BLaER1 treated with 17β-estradiol and CSF1 and Interleukin-3, amounts not matched to agents 10 nM and 100 nM (cell line): ENCODE results near the gene ZDHHC8.
A peak's percentile ranks its signal among the peaks of the same experiment; 100 is the strongest.

Experiments
- H3K27ac ChIP-seq, 11 experiments: shearing (Covaris generic); formaldehyde crosslinking; 2 replicates each; pipeline ENCODE4 v1.8.1; 2022
- H3K27me3 ChIP-seq, 11 experiments: shearing (Covaris generic); formaldehyde crosslinking; 2 replicates each; pipeline ENCODE4 v1.8.1; 2022
- H3K36me3 ChIP-seq, 11 experiments: shearing (Covaris generic); formaldehyde crosslinking; 2 replicates each; pipeline ENCODE4 v1.8.1; 2022
- H3K4me1 ChIP-seq, 10 experiments: shearing (Covaris generic); formaldehyde crosslinking; 2 replicates each; pipeline ENCODE4 v1.8.1; 2022
- H3K4me2 ChIP-seq, 11 experiments: shearing (Covaris generic); formaldehyde crosslinking; 2 replicates each; pipeline ENCODE4 v1.8.1; 2022
- H3K4me3 ChIP-seq, 10 experiments: shearing (Covaris generic); formaldehyde crosslinking; 2 replicates each; pipeline ENCODE4 v1.8.1; 2022
- H3K9ac ChIP-seq, 11 experiments: shearing (Covaris generic); formaldehyde crosslinking; 2 replicates each; pipeline ENCODE4 v1.8.1; 2022
- H3K9me3 ChIP-seq, 11 experiments: shearing (Covaris generic); formaldehyde crosslinking; replicated peaks in 1 of 11; 2 replicates each; pipeline ENCODE4 v1.8.1; 2022
- H4K20me1 ChIP-seq, 11 experiments: shearing (Covaris generic); formaldehyde crosslinking; 2 replicates each; pipeline ENCODE4 v1.8.1; 2022
- Cebpa-rat ChIP-seq, 11 experiments: shearing (Covaris generic); IDR thresholded peaks; 2 replicates each; pipeline ENCODE4 v1.8.1; 2022

The ZDHHC8 gene

DNA sequence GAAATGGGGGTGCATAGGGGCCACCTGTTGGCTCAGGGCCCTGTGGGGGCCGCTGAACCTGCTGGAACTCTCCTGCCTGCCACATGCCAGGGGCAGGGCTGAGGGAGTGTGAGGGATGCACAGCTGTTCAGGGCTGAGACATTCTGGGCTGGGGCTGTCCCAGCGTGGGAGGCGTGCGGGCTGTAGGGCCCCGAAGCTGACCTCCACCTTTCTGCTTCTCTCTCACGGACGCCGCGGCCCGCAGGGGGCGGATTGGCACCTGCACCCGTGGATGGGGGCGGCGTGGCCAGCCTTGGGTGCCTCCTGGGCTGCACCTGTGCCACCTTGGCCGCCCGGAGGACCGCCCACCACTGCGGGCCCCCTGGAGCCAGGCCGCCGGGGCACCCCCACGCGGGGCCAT is 15.2 kb downstream of the ZDHHC8 start:
- peak overlapping the region in 6 of 10 experiments; percentile 1 to 40 (median 22); a peak in 6 of 20 replicates for H3K4me3 ChIP-seq
- no peaks in the 10 kb centered on the region for H3K9me3 ChIP-seq
- H3K4me2 ChIP-seq = peak overlapping the region; percentile 85 to 98 (median 91)
- H3K4me1 ChIP-seq = peaks cover 32 to 71% (median 60%) of the 10 kb centered on the region in 10 experiments
- H3K36me3 ChIP-seq = peaks cover 0 to 35% (median 12%) of the 10 kb centered on the region in 11 experiments; a peak in 11 of 22 replicates
- H3K27me3 ChIP-seq = no peaks in the 10 kb centered on the region
- peak overlapping the region; percentile 18 to 70 (median 54); a peak in 17 of 22 replicates for H3K9ac ChIP-seq
- H4K20me1 ChIP-seq = peaks cover 9 to 70% (median 29%) of the 10 kb centered on the region in 11 experiments; a peak in 19 of 22 replicates
- no peak for TF ChIP-seq Cebpa-rat (IDR thresholded peaks at IDR 0.05)
- peak overlapping the region in 8 of 11 experiments; percentile 20 to 64 (median 48); a peak in 14 of 22 replicates for H3K27ac ChIP-seq

DNA sequence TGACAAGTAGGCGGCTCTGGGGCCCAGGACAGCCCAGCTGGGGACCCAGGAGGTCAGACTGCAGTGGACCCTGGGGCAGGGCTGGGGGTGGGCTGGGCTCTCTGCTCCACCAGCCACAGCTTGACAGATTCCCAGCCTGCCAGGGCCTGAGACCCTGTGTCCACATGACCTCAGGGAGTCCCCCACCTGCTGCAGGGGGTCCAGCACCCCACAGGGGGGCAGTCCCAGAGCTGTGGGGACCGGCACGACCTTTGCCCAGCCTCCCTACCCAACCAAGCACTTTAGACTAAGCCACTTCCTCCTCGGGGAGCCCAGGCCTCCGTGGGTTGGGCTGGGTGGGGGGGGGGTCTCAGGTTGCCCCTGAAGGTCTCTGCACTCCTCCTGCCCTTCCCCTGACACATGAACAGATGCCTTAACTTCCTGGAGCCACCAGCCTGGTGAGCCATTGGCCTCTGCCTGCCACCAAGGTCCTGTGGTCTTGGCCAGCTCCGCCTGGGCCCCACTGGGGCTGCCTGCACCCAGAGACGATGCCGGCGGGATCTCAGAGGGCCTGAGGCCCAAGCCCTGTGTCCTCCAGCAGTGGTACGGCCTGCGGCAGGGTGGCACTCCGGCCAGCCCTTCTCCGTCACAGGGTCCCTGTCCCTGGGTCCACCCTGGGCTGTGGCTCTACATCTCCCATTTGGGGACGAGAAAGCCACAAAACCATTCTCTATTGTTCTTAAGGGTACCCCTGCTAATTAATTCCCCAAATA is 15.8 kb downstream of the ZDHHC8 start:
- peaks cover 32 to 71% (median 60%) of the 10 kb centered on the region in 10 experiments for H3K4me1 ChIP-seq
- peak overlapping the region; percentile 85 to 98 (median 91) for H3K4me2 ChIP-seq
- peak overlapping the region in 6 of 10 experiments; percentile 1 to 40 (median 22); a peak in 5 of 20 replicates for H3K4me3 ChIP-seq
- H3K27me3 ChIP-seq = no peaks in the 10 kb centered on the region
- H3K27ac ChIP-seq = peak overlapping the region in 8 of 11 experiments; percentile 20 to 64 (median 49); a peak in 14 of 22 replicates
- H3K36me3 ChIP-seq = peaks cover 0 to 32% (median 7%) of the 10 kb centered on the region in 11 experiments; a peak in 11 of 22 replicates
- H4K20me1 ChIP-seq = peaks cover 9 to 63% (median 25%) of the 10 kb centered on the region in 11 experiments; a peak in 19 of 22 replicates
- no peak for TF ChIP-seq Cebpa-rat (IDR thresholded peaks at IDR 0.05)
- H3K9me3 ChIP-seq = no peaks in the 10 kb centered on the region
- H3K9ac ChIP-seq = peak overlapping the region; percentile 18 to 70 (median 54); a peak in 18 of 22 replicates

DNA sequence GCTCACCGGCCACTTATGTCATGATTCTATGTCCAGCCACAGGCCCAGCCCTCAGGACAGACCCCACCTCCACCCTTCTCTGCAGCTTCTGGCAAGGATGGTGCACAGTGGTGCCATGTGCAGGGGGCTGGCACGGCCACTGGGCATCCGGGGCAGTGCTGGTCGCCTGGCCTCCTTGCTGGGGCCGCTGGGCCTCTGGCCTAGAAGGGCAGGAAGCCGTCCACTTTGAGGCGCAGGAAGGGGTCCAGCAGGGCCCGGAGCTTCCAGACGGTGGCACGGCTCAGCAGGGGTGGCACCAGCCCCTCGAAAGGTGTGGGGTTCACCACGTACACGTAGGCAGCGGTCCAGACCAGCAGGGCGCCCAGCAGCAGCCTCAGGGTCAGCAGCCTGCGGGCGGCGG is 16.8 kb downstream of the ZDHHC8 start:
- H3K9ac ChIP-seq = peak overlapping the region in 2 of 11 experiments; percentile 65 to 70; a peak in 1 of 22 replicates
- H3K27me3 ChIP-seq = no peaks in the 10 kb centered on the region
- TF ChIP-seq Cebpa-rat (IDR thresholded peaks at IDR 0.05) = no peak
- no peak overlapping the region for H3K4me3 ChIP-seq
- H3K27ac ChIP-seq = no peak overlapping the region
- peaks cover 32 to 78% (median 69%) of the 10 kb centered on the region in 10 experiments for H3K4me1 ChIP-seq
- H4K20me1 ChIP-seq = peaks cover 9 to 53% (median 18%) of the 10 kb centered on the region in 11 experiments; a peak in 18 of 22 replicates
- peaks cover 0 to 22% (median 5%) of the 10 kb centered on the region in 11 experiments; a peak in 9 of 22 replicates for H3K36me3 ChIP-seq
- H3K4me2 ChIP-seq = peak overlapping the region in 8 of 11 experiments; percentile 36 to 98 (median 93); a peak in 14 of 22 replicates
- no peaks in the 10 kb centered on the region for H3K9me3 ChIP-seq

DNA sequence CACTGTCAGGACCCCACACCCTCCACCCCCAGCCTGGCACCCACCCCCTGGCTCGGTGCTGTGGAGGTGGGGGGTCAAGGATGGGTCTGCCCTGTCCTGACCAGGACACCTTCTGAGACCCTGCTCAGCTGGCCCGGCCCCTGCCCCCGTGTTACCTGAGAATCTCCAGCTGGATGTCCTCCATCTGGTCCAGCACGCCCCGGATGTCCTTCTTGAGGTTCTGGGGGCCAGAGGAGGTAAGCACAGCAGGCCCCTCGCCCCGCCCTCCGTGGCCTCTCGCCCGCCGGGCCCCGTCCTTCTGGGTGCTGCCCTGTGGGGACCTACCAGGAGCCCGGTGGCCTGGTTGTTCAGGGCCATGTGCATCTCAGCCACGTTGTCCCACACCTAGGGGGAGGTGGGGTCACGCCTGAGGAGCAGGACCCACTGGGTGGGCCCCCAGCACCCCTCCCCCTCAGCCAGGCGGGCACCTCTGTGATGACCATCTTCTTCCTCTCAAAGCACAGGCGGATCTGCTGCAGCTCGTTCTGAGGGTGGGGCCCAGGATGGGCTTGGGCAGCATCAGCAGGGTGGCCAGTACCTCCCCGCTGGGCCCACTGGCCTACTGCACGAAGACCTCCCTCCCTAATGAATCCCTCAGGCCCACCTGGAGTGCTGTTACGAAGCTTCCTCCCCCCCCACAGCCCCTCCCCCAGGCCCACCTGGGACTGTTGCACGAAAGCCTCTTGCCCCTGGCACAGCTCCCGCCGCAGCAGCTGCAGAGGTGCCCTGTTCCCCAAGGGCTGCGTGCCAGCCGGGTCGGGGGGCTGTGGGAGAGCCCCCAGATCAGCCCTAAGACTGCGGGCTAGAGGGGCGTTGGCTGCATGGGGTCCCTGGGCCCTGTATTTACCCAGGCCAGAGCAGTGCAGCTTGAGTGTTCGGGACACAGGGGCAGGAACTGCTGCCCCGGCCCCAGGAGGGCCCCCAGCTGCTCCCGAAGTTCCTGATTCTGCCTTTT is 17.9 kb downstream of the ZDHHC8 start:
- peaks cover 9 to 42% (median 18%) of the 10 kb centered on the region in 11 experiments; a peak in 18 of 22 replicates for H4K20me1 ChIP-seq
- H3K27me3 ChIP-seq = no peaks in the 10 kb centered on the region
- no peaks in the 10 kb centered on the region for H3K9me3 ChIP-seq
- 0 out of 20 replicates have a peak overlapping the region, but pooled peaks of 1 of the 10 experiments have one; percentile 19 for H3K4me3 ChIP-seq
- no peak for TF ChIP-seq Cebpa-rat (IDR thresholded peaks at IDR 0.05)
- 0 out of 22 replicates have a peak overlapping the region, but pooled peaks of 1 of the 11 experiments have one; percentile 13 for H3K27ac ChIP-seq
- peaks cover 34 to 89% (median 81%) of the 10 kb centered on the region in 10 experiments for H3K4me1 ChIP-seq
- H3K4me2 ChIP-seq = peak overlapping the region; percentile 26 to 93 (median 71); a peak in 20 of 22 replicates
- H3K36me3 ChIP-seq = peaks cover 0 to 11% (median 0%) of the 10 kb centered on the region in 11 experiments; a peak in 2 of 22 replicates
- peak overlapping the region in 3 of 11 experiments; percentile 19 to 44 (median 26); a peak in 2 of 22 replicates for H3K9ac ChIP-seq

DNA sequence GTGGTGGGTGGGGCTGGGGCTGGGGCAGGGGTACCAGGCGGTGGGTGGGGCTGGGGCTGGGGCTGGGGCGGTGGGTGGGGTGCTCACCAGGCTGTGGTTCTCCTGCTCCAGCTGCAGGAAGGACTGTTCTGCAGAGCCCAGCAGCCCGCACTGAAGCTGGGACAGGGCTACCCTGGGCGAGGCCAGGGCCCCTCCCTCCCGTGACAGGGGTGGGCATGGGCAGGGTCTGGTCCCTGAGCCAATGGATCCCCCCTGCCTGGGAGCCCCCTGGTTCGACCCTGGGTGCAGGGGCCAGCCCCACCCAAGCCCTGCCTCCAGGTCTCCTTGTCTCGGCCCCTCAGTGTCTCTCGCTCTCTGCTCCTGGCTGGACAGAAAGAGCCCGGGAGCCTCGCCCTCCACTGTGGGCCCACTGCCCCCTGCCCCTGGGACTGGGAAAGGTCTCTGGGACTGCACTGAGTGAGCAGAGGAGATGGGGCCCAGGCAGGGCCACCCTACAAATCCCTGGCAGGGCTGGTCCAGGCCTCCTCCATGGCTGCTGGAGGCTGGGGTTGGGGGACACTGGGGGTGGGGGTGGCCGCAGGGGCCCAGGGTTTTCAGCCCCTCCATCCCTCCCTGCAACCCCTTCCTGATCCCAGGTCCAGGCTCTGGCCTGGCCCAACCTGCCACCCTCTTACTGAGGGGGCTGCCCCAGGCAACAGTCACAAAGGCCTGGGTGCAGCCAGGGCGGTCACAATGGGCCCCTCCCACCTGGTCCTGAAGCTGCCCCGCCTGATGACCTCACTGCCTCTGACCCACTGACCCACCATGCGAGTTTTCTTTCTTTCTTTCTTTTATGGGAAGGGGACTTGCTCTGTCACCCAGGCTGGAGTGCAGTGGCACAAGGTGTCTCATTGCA is 19.0 kb downstream of the ZDHHC8 start, which contains the start of gene CCDC188:
Gene CCDC188 (minus strand): TSS at position 675 of the 895 bp plus-strand sequence. CDS start 69 bp downstream, at position 606.
- Histone ChIP-seq H3K27ac (peak within 1 kb of the TSS in 1 of 11 experiments; percentile 14; a peak in 2 of 22 replicates), H3K27me3 (no peaks in the 10 kb centered on the region), H3K4me1 (peaks cover 39 to 98% (median 91%) of the 10 kb centered on the region in 10 experiments), H3K4me3 (0 out of 20 replicates have a peak within 1 kb of the TSS, but pooled peaks of 1 of the 10 experiments have one; percentile 19), H3K9ac (peak within 1 kb of the TSS in 2 of 11 experiments; percentile 19 to 26; a peak in 3 of 22 replicates), H4K20me1 (peaks cover 9 to 31% (median 17%) of the 10 kb centered on the region in 11 experiments; a peak in 18 of 22 replicates), H3K36me3 (peaks cover 0 to 2% (median 0%) of the 10 kb centered on the region in 11 experiments; a peak in 1 of 22 replicates), H3K9me3 (no peaks in the 10 kb centered on the region), H3K4me2 (peak within 1 kb of the TSS; percentile 26 to 93 (median 71); a peak in 19 of 22 replicates)
- TF ChIP-seq Cebpa-rat (IDR thresholded peaks at IDR 0.05) = no peak

DNA sequence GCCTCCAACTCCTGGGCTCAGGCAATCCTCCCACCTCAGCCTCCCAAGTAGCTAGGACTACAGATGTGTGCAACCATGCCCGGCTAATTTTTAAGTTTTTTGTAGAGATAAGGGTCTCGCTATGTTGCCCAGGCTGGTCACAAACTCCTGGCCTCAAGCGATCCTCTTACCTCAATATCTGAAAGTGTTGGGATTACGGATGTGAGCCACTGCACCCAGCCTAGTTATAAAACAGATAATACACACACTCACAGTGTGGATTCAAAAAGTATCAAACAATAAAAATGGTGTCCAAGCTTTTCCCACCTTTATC is 19.6 kb downstream of the ZDHHC8 start:
- peak overlapping the region in 4 of 11 experiments; percentile 12 to 92 (median 40); a peak in 4 of 22 replicates for H3K4me2 ChIP-seq

GRCh38 chr22:20152464-20152890 is 20.9 kb downstream of the ZDHHC8 start:
- Histone ChIP-seq H3K9me3 (no peaks in the 10 kb centered on the region), H3K4me2 (peak overlapping the region in 7 of 11 experiments; percentile 4 to 92 (median 30); a peak in 8 of 22 replicates), H3K36me3 (no peaks in the 10 kb centered on the region), H3K4me3 (no peak overlapping the region), H3K27ac (peak overlapping the region in 4 of 11 experiments; percentile 7 to 79 (median 37); a peak in 3 of 22 replicates), H3K4me1 (peaks cover 34 to 98% (median 95%) of the 10 kb centered on the region in 10 experiments), H3K9ac (peak overlapping the region in 1 of 11 experiments; percentile 25; a peak in 1 of 22 replicates), H3K27me3 (no peaks in the 10 kb centered on the region), H4K20me1 (peaks cover 0 to 27% (median 0%) of the 10 kb centered on the region in 11 experiments; a peak in 7 of 22 replicates)
- TF ChIP-seq Cebpa-rat (IDR thresholded peaks at IDR 0.05) = no peak

More for the DNA sequence above, 19.6 kb downstream of the ZDHHC8 start:
- no peak overlapping the region for H3K4me3 ChIP-seq
- H3K4me1 ChIP-seq = peaks cover 38 to 98% (median 95%) of the 10 kb centered on the region in 10 experiments
- no peaks in the 10 kb centered on the region for H3K9me3 ChIP-seq
- H4K20me1 ChIP-seq = peaks cover 9 to 26% (median 11%) of the 10 kb centered on the region in 11 experiments; a peak in 18 of 22 replicates
- no peak overlapping the region for H3K27ac ChIP-seq
- no peak overlapping the region; a peak in 1 of 22 replicates for H3K9ac ChIP-seq
- no peaks in the 10 kb centered on the region for H3K36me3 ChIP-seq
- no peaks in the 10 kb centered on the region for H3K27me3 ChIP-seq
- TF ChIP-seq Cebpa-rat (IDR thresholded peaks at IDR 0.05) = no peak
